ENCODE results near the gene MTFP1. TPM values are rescaled to one million over a fixed set of nuclear protein-coding genes. Genes with fewer than 3 reads are reported as not detected.
"Not testable (repeated sequence)": the region's sequence is repeated elsewhere in the genome, so short reads cannot be mapped to it uniquely, and the experiment has no call there.

Gene MTFP1
- total RNA-seq, 1 donor from 2014 or later: 29.9 TPM

DNA sequence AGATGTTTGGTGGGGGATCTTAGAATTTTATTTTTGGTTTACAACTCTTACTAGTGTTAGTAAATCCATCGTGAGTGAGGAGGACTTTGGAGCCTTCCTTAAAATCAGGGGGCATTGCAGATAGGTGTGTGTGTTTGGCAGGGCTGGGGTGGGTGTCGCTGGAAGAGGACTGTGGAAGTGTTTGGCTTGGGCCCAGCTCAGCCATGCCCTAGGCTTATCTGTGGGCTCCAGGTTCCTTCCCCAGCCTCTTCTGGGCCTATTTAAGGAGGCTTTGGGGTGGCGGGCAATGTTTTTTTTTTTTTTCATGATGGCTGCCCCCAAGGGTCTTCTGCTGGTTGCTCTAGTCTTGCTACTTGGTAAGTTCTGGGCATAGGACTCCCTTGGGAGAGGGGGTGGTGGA, 22.1 kb downstream of the MTFP1 start:
- Histone ChIP-seq H3K4me3 (no peak overlapping the region), H3K79me2 (ENCODE audit: low read depth) (no peaks in the 10 kb centered on the region), H2AFZ (replicated peaks) (no peak overlapping the region), H3K4me1 (peaks cover 6% of the 10 kb centered on the region), H4K20me1 (ENCODE audit: low read depth) (no peaks in the 10 kb centered on the region), H3K9me3 (ENCODE audit: low read depth) (no peaks in the 10 kb centered on the region), H3K27me3 (no peaks in the 10 kb centered on the region), H3K27ac (no peak overlapping the region), H3K9ac (no peak overlapping the region), H3F3A (ENCODE audit: low read depth) (peaks cover 9% of the 10 kb centered on the region), H3K4me2 (no peak overlapping the region), H3K36me3 (no peaks in the 10 kb centered on the region)
- DNase-seq (ENCODE audit: low spot score): no peak
- Mint-ChIP-seq H3K36me3 (no peaks in the 10 kb centered on the region), H3K4me3 (no peak overlapping the region), H3K27me3 (ENCODE audit: insufficient read depth, low read depth) (peaks cover 5% of the 10 kb centered on the region), H3K27ac (peak overlapping the region; percentile 44), H3K9me3 (no peaks in the 10 kb centered on the region), H3K4me1 (peaks cover 17% of the 10 kb centered on the region)
- TF ChIP-seq EZH2phosphoT487 (IDR thresholded peaks at IDR 0.05) (no peak), EZH2 (IDR thresholded peaks at IDR 0.05) (no peak)
- TF ChIP-seq, protein P1, sequence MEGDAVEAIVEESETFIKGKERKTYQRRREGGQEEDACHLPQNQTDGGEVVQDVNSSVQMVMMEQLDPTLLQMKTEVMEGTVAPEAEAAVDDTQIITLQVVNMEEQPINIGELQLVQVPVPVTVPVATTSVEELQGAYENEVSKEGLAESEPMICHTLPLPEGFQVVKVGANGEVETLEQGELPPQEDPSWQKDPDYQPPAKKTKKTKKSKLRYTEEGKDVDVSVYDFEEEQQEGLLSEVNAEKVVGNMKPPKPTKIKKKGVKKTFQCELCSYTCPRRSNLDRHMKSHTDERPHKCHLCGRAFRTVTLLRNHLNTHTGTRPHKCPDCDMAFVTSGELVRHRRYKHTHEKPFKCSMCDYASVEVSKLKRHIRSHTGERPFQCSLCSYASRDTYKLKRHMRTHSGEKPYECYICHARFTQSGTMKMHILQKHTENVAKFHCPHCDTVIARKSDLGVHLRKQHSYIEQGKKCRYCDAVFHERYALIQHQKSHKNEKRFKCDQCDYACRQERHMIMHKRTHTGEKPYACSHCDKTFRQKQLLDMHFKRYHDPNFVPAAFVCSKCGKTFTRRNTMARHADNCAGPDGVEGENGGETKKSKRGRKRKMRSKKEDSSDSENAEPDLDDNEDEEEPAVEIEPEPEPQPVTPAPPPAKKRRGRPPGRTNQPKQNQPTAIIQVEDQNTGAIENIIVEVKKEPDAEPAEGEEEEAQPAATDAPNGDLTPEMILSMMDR (IDR thresholded peaks at IDR 0.05): no peak

DNA sequence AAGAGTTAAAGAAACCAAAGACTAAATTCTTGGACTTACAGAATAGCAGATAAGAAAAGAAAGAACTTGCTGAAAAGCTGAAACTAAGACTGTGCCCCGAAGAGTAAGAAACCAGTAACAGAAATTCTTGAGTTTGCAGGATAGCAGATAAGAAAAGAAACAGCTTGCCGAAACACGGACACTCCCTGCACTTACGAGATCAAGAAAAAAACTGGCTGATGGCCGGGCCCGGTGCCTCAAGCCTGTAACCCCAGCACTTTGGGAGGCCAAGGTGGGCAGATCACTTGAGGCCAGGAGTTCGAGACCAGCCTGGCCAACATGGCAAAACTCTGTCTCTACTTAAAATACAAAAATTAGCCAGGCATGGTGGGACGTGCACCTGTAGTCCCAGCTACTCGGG, 25.9 kb downstream of the MTFP1 start:
- H3K27me3 Mint-ChIP-seq (ENCODE audit: insufficient read depth, low read depth); H3K79me2 ChIP-seq (ENCODE audit: low read depth); H4K20me1 ChIP-seq (ENCODE audit: low read depth); H3K9me3 ChIP-seq (ENCODE audit: low read depth); DNase-seq (ENCODE audit: low spot score); H3F3A ChIP-seq (ENCODE audit: low read depth); H3K36me3 ChIP-seq; H3K4me3 ChIP-seq; H3K4me3 Mint-ChIP-seq; H3K9me3 Mint-ChIP-seq; H3K36me3 Mint-ChIP-seq; H3K27me3 ChIP-seq; H2AFZ ChIP-seq (replicated peaks); H3K4me1 Mint-ChIP-seq; H3K4me2 ChIP-seq; H3K9ac ChIP-seq; H3K27ac ChIP-seq; H3K4me1 ChIP-seq: not testable (repeated sequence)
- H3K27ac Mint-ChIP-seq: peak overlapping the region; percentile 53

DNA sequence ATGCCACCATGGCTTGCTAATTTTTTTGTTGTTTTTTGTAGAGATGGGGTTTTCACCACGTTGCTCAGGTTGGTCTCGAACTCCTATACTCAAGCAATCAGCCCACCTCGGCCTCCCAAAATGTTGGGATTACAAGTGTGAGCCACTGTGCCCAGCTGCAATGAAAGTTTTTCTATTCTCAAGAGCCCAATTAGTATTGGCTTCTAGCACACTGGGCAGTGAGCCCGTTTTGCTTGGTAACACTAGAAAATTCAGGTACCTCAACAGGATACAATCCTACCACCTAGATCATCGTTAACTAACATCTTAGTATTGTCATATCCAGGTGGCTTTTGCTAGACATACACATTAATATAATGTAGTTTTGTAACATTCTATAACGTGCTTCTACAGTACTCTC, 27.3 kb downstream of the MTFP1 start:
- Histone ChIP-seq H3K4me1 (no peaks in the 10 kb centered on the region), H3K9ac (no peak overlapping the region), H4K20me1 (ENCODE audit: low read depth) (no peaks in the 10 kb centered on the region), H3K36me3 (no peaks in the 10 kb centered on the region), H3K27me3 (no peaks in the 10 kb centered on the region), H3K4me2 (no peak overlapping the region), H2AFZ (replicated peaks) (no peak overlapping the region), H3K27ac (no peak overlapping the region), H3K4me3 (no peak overlapping the region), H3F3A (ENCODE audit: low read depth) (peaks cover 5% of the 10 kb centered on the region), H3K79me2 (ENCODE audit: low read depth) (no peaks in the 10 kb centered on the region), H3K9me3 (ENCODE audit: low read depth) (no peaks in the 10 kb centered on the region)
- DNase-seq (ENCODE audit: low spot score): no peak
- H3K4me1 Mint-ChIP-seq: peaks cover 2% of the 10 kb centered on the region
- no peak overlapping the region for H3K4me3 Mint-ChIP-seq
- H3K36me3 Mint-ChIP-seq: no peaks in the 10 kb centered on the region
- H3K27ac Mint-ChIP-seq: no peak overlapping the region
- no peaks in the 10 kb centered on the region for H3K9me3 Mint-ChIP-seq
- peaks cover 6% of the 10 kb centered on the region for H3K27me3 Mint-ChIP-seq (ENCODE audit: insufficient read depth, low read depth)
- TF ChIP-seq EZH2 (IDR thresholded peaks at IDR 0.05) (no peak), EZH2phosphoT487 (IDR thresholded peaks at IDR 0.05) (no peak)
- TF ChIP-seq, protein P1 (IDR thresholded peaks at IDR 0.05): no peak

DNA sequence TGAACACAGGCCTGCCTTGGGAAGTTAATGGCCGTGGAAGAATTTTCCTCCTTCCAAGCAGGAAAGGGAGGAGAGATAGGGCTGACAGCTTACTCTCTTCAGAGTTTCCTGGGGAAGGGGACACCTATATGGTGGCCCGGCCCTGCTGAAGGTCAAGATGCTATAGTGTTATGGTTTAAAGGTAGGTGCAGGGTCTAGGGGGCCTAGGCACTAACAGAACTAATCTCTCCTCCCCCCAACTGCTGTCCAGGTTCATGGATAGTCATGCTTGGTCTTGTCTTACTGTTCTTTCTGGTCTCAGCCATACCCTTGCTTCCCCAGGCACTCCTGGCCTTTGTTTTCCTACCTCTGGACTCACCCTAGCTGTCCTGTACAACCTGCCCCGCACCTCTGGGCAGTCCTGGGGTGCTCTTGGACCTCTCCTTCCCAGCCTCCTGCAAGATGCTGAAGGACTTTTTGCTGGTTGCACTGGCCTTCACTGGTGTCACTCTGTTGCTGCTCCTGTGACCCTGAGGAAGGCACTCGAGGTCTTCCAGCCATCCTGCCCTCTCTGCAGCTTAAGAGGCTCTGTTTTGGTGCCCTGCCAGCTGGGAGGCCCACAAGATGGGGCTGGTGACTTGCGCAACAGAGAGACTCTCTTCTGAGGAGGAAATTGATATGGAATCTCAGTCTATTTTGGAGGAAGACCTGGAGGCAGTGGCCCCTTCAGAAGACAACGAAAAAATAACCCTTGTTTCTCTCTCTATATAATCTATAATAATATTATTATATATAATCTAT, 28.4 kb downstream of the MTFP1 start:
- Histone ChIP-seq H3F3A (ENCODE audit: low read depth) (peaks cover 5% of the 10 kb centered on the region), H3K79me2 (ENCODE audit: low read depth) (no peaks in the 10 kb centered on the region), H3K9ac (no peak overlapping the region), H3K9me3 (ENCODE audit: low read depth) (no peaks in the 10 kb centered on the region), H3K27me3 (no peaks in the 10 kb centered on the region), H3K4me3 (no peak overlapping the region), H3K4me2 (no peak overlapping the region), H4K20me1 (ENCODE audit: low read depth) (no peaks in the 10 kb centered on the region), H3K4me1 (no peaks in the 10 kb centered on the region), H3K36me3 (no peaks in the 10 kb centered on the region), H2AFZ (replicated peaks) (no peak overlapping the region), H3K27ac (no peak overlapping the region)
- no peak overlapping the region for H3K4me3 Mint-ChIP-seq
- H3K9me3 Mint-ChIP-seq: no peaks in the 10 kb centered on the region
- no peak overlapping the region for H3K27ac Mint-ChIP-seq
- H3K27me3 Mint-ChIP-seq (ENCODE audit: insufficient read depth, low read depth): peaks cover 6% of the 10 kb centered on the region
- H3K4me1 Mint-ChIP-seq: peaks cover 2% of the 10 kb centered on the region
- H3K36me3 Mint-ChIP-seq: no peaks in the 10 kb centered on the region
- peak; percentile 50 for DNase-seq (ENCODE audit: low spot score)
- TF ChIP-seq, protein P1 (IDR thresholded peaks at IDR 0.05): peak; percentile 46
- no peak for TF ChIP-seq EZH2 (IDR thresholded peaks at IDR 0.05)
